T-helper 2 cell treated with Interferon-gamma antibody and Interleukin-4, amounts not matched to agents 5 μg/mL and 100 μg/mL, for 36 hours (primary cell): ENCODE results near the gene NSMF.

ENCODE experiments used
- DNase-seq: peaks from one replicate; pipeline ENCODE4 v3.0.0; 2021; ENCODE audit warnings: low spot score
- H3K27ac Mint-ChIP-seq: one replicate; pipeline ENCODE4 v1.8.0; 2021; ENCODE audit warnings: mild to moderate bottlenecking, mixed read lengths
- H3K27me3 Mint-ChIP-seq: one replicate; pipeline ENCODE4 v1.8.0; 2021; ENCODE audit warnings: low read depth, mixed read lengths
- H3K36me3 Mint-ChIP-seq: one replicate; pipeline ENCODE4 v1.8.0; 2021; ENCODE audit warnings: low read depth, mixed read lengths
- H3K4me1 Mint-ChIP-seq: one replicate; pipeline ENCODE4 v1.8.0; 2021; ENCODE audit warnings: low read depth, mixed read lengths
- H3K4me3 Mint-ChIP-seq: one replicate; pipeline ENCODE4 v1.8.0; 2022; ENCODE audit warnings: mild to moderate bottlenecking, moderate library complexity, mixed read lengths
- H3K9me3 Mint-ChIP-seq: one replicate; pipeline ENCODE4 v1.8.0; 2021; ENCODE audit warnings: mixed read lengths

NSMF gene

GRCh38 chr9:137444106-137444790 lies 14.9 kb downstream of the NSMF start:
- Mint-ChIP-seq H3K4me3 (no peak overlapping the region), H3K36me3 (peaks cover 1% of the 10 kb centered on the region), H3K9me3 (no peaks in the 10 kb centered on the region), H3K4me1 (peaks cover 11% of the 10 kb centered on the region), H3K27me3 (peaks cover 15% of the 10 kb centered on the region), H3K27ac (no peak overlapping the region)
- DNase-seq = no peak

GRCh38 chr9:137441935-137442321 lies 17.2 kb downstream of the NSMF start:
- peaks cover 15% of the 10 kb centered on the region for H3K27me3 Mint-ChIP-seq
- H3K4me3 Mint-ChIP-seq = peak overlapping the region; percentile 78
- H3K36me3 Mint-ChIP-seq = no peaks in the 10 kb centered on the region
- no peak for DNase-seq
- no peaks in the 10 kb centered on the region for H3K9me3 Mint-ChIP-seq
- peaks cover 9% of the 10 kb centered on the region for H3K4me1 Mint-ChIP-seq
- H3K27ac Mint-ChIP-seq = no peak overlapping the region

- Mint-ChIP-seq H3K4me3 (peak within 1 kb of the TSS; percentile 78), H3K9me3 (no peaks in the 10 kb centered on the region), H3K36me3 (no peaks in the 10 kb centered on the region), H3K27me3 (peaks cover 15% of the 10 kb centered on the region), H3K4me1 (peaks cover 9% of the 10 kb centered on the region), H3K27ac (no peak within 1 kb of the TSS)
- DNase-seq = no peak
Measured at GRCh38 chr9:137441289-137441934, 17.7 kb downstream of the NSMF start, which contains the start of gene ENTPD8. Gene ENTPD8, minus strand, starts transcription at chr9:137441357. Its CDS starts 3,072 bp downstream, at chr9:137438285.

GRCh38 chr9:137439158-137439714 lies 19.9 kb downstream of the NSMF start:
- no peaks in the 10 kb centered on the region for H3K9me3 Mint-ChIP-seq
- H3K4me3 Mint-ChIP-seq = no peak overlapping the region
- H3K4me1 Mint-ChIP-seq = peaks cover 2% of the 10 kb centered on the region
- peaks cover 14% of the 10 kb centered on the region for H3K27me3 Mint-ChIP-seq
- H3K27ac Mint-ChIP-seq = no peak overlapping the region
- H3K36me3 Mint-ChIP-seq = no peaks in the 10 kb centered on the region
- DNase-seq = no peak

DNA sequence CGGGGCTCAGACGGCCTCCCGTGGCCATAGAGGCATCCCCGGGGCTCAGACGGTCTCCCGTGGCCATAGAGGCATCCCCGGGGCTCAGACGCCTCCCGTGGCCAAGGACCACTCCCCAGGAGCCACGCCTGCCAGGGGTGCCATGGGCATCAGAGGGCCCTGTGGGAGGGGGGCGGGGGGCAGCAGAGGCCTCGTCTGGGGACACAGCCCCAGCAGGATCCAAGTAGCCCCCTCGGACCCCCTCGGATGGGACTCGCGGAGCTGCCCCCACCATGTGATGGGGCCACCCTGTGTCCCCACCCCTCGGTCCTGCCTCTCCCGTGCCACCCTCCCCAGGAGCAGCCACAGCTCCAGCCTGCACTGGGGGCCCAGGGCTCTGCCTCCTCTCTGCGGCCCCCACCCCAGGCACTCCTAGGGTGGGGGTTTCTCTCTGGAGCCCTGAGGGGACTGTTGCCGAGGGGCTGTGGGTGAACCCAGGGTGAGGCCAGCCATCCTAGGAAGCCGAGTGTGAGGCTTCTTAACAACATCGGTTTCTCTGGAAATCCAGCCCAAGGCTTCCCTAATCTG lies 20.5 kb downstream of the NSMF start:
- no peak overlapping the region for H3K4me3 Mint-ChIP-seq
- H3K4me1 Mint-ChIP-seq = peaks cover 2% of the 10 kb centered on the region
- no peaks in the 10 kb centered on the region for H3K36me3 Mint-ChIP-seq
- peaks cover 12% of the 10 kb centered on the region for H3K27me3 Mint-ChIP-seq
- H3K27ac Mint-ChIP-seq = no peak overlapping the region
- H3K9me3 Mint-ChIP-seq = no peaks in the 10 kb centered on the region
- DNase-seq = no peak

GRCh38 chr9:137437691-137438590 lies 21.2 kb downstream of the NSMF start:
- no peak overlapping the region for H3K27ac Mint-ChIP-seq
- no peak overlapping the region for H3K4me3 Mint-ChIP-seq
- no peaks in the 10 kb centered on the region for H3K9me3 Mint-ChIP-seq
- peaks cover 9% of the 10 kb centered on the region for H3K27me3 Mint-ChIP-seq
- H3K36me3 Mint-ChIP-seq = no peaks in the 10 kb centered on the region
- no peak for DNase-seq
- H3K4me1 Mint-ChIP-seq = peaks cover 2% of the 10 kb centered on the region

DNA sequence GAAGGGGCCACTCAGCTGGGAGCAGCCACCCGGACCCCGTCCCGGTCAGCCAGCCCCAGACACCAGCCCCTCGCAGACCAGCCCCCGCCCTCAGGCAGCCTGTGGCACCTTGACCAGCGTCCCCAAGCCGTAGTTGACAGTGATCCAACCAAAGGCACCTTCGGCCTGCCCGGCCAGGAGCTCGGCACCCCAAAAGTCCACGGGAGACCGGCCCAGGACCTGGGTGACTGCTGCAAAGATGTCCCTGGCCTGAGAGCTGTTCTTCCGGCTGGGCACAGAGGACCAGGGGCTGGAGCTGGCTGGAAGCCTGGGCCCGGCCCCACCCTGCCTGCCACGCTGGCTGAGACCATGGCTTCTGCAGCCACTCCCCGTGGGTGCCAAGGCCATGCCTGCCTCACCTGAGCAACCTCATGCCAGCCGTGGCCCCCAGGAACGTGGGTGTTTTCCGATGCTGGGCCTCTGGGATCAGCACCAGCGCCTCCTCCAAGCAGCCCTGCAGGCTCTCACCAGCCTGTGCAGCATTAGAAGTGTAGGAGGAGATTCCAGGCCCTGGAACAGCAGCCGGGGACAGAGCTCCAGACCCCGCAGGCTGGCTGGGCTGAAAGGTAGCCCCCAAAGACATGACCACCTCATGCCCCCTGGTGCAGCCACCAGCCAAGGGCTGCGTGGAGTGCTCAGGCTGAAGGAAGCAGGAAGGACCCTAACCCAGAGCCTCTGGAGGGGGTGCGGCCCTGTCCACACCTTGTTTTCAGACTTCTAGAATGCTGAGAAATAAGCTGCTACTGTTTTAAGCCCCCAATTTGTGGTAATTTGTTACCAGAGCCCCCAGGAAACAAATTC lies 22.2 kb downstream of the NSMF start:
- Mint-ChIP-seq H3K36me3 (no peaks in the 10 kb centered on the region), H3K27ac (no peak overlapping the region), H3K9me3 (no peaks in the 10 kb centered on the region), H3K27me3 (peaks cover 5% of the 10 kb centered on the region), H3K4me1 (peaks cover 1% of the 10 kb centered on the region), H3K4me3 (no peak overlapping the region)
- DNase-seq = no peak

DNA sequence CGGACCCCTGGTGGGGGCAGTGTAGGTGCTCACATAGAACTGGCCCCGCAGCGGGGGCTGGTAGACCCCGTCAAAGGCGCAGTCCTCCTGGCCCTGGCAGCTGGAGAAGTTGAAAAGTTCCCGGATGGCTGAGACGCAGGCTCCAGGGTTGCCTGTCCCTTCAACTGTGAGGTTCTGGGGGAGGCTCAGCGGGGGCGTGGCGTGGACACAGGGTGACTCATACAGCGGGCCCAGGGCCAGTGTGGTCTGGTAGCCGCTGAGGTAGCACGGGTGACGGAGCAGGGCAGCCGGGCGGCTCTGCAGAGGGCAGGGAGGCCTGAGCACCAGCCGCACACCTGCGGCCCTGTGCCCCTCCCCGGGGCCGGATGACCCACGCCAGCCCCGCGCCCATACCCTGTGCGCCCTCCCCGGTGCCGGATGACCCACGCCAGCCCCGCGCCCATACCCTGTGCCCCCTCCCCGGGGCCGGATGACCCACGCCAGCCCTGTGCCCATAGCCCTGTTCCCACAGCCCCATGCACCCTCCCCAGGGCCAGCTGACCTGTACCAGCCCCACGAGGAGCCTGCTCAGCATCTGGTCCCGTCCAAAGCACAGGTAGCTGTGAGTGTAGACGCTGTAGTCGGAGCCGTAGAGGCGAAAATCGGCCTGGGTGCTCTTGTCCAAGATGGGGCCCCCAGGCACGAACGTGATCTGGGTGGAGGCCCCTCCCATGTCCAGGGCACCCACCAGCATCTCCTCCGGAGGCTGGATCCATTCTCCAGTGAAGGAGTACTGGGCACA lies 23.0 kb downstream of the NSMF start:
- no peak for DNase-seq
- Mint-ChIP-seq H3K4me1 (no peaks in the 10 kb centered on the region), H3K36me3 (no peaks in the 10 kb centered on the region), H3K4me3 (no peak overlapping the region), H3K27ac (no peak overlapping the region), H3K9me3 (no peaks in the 10 kb centered on the region), H3K27me3 (peaks cover 3% of the 10 kb centered on the region)

- Mint-ChIP-seq H3K36me3 (no peaks in the 10 kb centered on the region), H3K27ac (no peak overlapping the region), H3K4me3 (no peak overlapping the region), H3K27me3 (peaks cover 3% of the 10 kb centered on the region), H3K4me1 (no peaks in the 10 kb centered on the region), H3K9me3 (no peaks in the 10 kb centered on the region)
- DNase-seq = no peak
Measured at GRCh38 chr9:137435381-137435891, 23.7 kb downstream of the NSMF start.

- Mint-ChIP-seq H3K4me3 (no peak overlapping the region), H3K27ac (no peak overlapping the region), H3K27me3 (peaks cover 3% of the 10 kb centered on the region), H3K36me3 (no peaks in the 10 kb centered on the region), H3K4me1 (no peaks in the 10 kb centered on the region), H3K9me3 (no peaks in the 10 kb centered on the region)
- DNase-seq = no peak
Measured at GRCh38 chr9:137434498-137435380, 24.4 kb downstream of the NSMF start.

DNA sequence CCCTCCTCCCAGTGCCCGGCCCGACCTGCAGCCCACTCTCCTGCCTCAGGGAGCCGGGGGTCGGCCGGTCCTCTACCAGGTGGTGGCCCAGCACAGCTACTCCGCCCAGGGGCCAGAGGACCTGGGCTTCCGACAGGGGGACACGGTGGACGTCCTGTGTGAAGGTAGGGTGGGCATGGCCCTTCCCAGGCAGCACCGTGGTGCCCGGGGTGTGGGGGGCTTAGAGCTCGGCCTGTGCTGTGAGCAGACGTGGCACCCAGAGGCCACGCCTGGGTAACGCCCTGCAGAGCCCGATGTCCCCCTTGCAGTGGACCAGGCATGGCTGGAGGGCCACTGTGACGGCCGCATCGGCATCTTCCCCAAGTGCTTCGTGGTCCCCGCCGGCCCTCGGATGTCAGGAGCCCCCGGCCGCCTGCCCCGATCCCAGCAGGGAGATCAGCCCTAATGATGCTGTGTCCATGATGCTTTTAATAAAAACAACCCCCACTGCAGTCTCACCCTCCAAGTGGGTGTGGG lies 25.2 kb downstream of the NSMF start:
- no peak for DNase-seq
- no peaks in the 10 kb centered on the region for H3K9me3 Mint-ChIP-seq
- no peak overlapping the region for H3K4me3 Mint-ChIP-seq
- no peaks in the 10 kb centered on the region for H3K36me3 Mint-ChIP-seq
- H3K27ac Mint-ChIP-seq = no peak overlapping the region
- H3K4me1 Mint-ChIP-seq = no peaks in the 10 kb centered on the region
- H3K27me3 Mint-ChIP-seq = no peaks in the 10 kb centered on the region
